Left lung (tissue), 10 donors: ENCODE results near the gene TBX15. TPM values are rescaled to one million over a fixed set of nuclear protein-coding genes. Genes with fewer than 3 reads are reported as not detected.
"Not testable (repeated sequence)": the region's sequence is repeated elsewhere in the genome, so short reads cannot be mapped to it uniquely, and the experiment has no call there.

Experiments used
- ATAC-seq: fragments of 200-7000 bp; cut with Tn5 transposase; one replicate; pipeline ENCODE4 v1.9.1; 2020; ENCODE audit warnings: moderate library complexity
- DNase-seq, 4 donors: peaks; one replicate each; pipeline ENCODE4 v3.0.0-alpha.2; 2013 to 2020
- H3K27ac ChIP-seq, 2 donors: fragments of 200-600 bp; sonication (generic) in 1 of 2; one replicate each; pipeline versions ENCODE4 v1.5.0 to v1.8.0; 2020 to 2021
- H3K27me3 ChIP-seq, 2 donors: fragments of 200-600 bp; sonication (generic) in 1 of 2; one replicate each; pipeline versions ENCODE4 v1.5.0 to v1.8.0; 2020 to 2021
- H3K36me3 ChIP-seq, 2 donors: fragments of 200-600 bp; sonication (generic) in 1 of 2; one replicate each; pipeline versions ENCODE4 v1.5.0 to v1.8.0; 2020 to 2021
- H3K4me1 ChIP-seq, 2 donors: fragments of 200-600 bp; one replicate each; pipeline ENCODE4 v1.8.0; 2021
- H3K4me3 ChIP-seq, 2 donors: fragments of 200-600 bp; sonication (generic) in 1 of 2; one replicate each; pipeline versions ENCODE4 v1.5.0 to v1.8.0; 2020 to 2021; ENCODE audit warnings: mild to moderate bottlenecking in 1 of 2
- H3K9me3 ChIP-seq, 2 donors: fragments of 200-600 bp; sonication (generic) in 1 of 2; one replicate each; pipeline versions ENCODE4 v1.5.0 to v1.8.0; 2020 to 2021
- intact Hi-C, 2 donors: fragments of 100-400 bp; cut with DNase I; formaldehyde crosslinking; loops; one replicate each; pipeline versions ENCODE4 v1.11.2 to v1.14.2; 2022
- polyA plus RNA-seq, 6 donors: library from polyadenylated mRNA; unstranded; fragments of 120-200 nt; gene quantifications; one replicate each; pipeline ENCODE4 v1.2.1, GENCODE V29; 2013; ENCODE audit not compliant: insufficient read length in 6 of 6
- total RNA-seq, 2 donors: library from RNA; stranded (reverse); fragmentation: NEBNext Ultra II Directional; extraction: Animal tissue kit (Norgen Biotek cat#: 25700); gene quantifications; one replicate each; pipeline ENCODE4 v1.2.1, GENCODE V29; 2021
- TF ChIP-seq, protein P1 (sequence below), 2 donors: fragments of 200-600 bp; sonication (generic) in 1 of 2; IDR thresholded peaks; one replicate each; pipeline versions ENCODE4 v1.5.0 to v1.8.0; 2021; ENCODE audit warnings: antibody characterized with exemption in 2 of 2
- donor health status: DM: no; HTN: yes; CAD: no.
- donor health status: DM: no; HTN: no; CAD: no.

The TBX15 gene
- total and polyA plus RNA-seq, 8 donors = 0.10 to 1.0 (median 0.34) TPM

DNA sequence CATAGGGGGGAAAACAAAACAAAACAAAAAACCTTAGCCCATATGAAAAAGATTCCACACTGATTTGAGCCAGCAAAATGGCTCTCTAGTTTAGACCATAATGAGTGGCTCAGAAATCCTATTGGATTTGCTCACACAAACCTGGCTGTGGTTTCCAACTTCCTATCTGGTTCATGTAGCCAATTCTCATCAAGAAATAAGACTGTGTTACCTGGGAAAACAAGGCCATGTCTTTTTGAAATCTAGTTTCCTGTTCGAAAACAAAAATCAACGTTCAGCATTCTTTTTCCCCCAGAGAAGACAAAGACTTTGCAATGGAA, 69.2 kb downstream of the TBX15 start:
- intact Hi-C loops = no loop called here
- no peaks in the 10 kb centered on the region for H3K9me3 ChIP-seq
- H3K4me3 ChIP-seq = no peak overlapping the region
- no peaks in the 10 kb centered on the region for H3K36me3 ChIP-seq
- TF ChIP-seq, protein P1, sequence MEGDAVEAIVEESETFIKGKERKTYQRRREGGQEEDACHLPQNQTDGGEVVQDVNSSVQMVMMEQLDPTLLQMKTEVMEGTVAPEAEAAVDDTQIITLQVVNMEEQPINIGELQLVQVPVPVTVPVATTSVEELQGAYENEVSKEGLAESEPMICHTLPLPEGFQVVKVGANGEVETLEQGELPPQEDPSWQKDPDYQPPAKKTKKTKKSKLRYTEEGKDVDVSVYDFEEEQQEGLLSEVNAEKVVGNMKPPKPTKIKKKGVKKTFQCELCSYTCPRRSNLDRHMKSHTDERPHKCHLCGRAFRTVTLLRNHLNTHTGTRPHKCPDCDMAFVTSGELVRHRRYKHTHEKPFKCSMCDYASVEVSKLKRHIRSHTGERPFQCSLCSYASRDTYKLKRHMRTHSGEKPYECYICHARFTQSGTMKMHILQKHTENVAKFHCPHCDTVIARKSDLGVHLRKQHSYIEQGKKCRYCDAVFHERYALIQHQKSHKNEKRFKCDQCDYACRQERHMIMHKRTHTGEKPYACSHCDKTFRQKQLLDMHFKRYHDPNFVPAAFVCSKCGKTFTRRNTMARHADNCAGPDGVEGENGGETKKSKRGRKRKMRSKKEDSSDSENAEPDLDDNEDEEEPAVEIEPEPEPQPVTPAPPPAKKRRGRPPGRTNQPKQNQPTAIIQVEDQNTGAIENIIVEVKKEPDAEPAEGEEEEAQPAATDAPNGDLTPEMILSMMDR (IDR thresholded peaks at IDR 0.05) = no peak
- no peak for DNase-seq
- ATAC-seq = no peak
- H3K27ac ChIP-seq = no peak overlapping the region
- H3K27me3 ChIP-seq = no peaks in the 10 kb centered on the region
- no peaks in the 10 kb centered on the region for H3K4me1 ChIP-seq

DNA sequence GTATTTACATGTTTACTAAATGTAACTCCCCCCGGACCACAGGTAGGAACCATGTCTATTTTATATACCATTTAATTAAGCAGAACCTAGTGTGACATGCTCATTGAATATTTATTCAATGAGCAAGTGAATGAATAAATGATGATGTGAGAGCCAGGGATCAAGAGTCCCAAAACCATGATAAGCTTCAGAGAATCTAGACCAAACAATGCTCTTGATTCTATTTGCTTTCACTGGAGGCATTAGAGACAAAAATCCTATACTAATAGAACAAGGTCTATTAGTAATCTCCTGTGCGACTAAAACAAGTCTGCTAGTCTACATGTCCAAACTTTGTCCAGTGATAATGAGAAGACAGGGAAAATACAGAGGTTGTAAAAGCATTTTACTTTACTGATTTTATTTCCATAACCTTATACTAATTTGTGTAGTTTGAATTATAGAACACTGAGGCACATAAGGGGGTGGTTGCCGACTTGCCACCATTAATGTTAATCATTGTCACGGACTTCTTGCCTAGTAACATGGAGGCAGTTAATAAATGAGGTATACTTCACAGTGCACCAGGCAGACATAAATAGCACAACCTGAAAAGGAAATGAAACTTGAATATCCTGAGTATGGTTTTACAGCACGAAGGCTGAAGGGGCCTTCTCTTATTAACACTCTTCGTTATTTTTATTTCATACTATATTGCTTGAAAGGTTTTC, 69.8 kb downstream of the TBX15 start:
- no peaks in the 10 kb centered on the region for H3K36me3 ChIP-seq
- H3K27me3 ChIP-seq = no peaks in the 10 kb centered on the region
- TF ChIP-seq, protein P1 (IDR thresholded peaks at IDR 0.05) = no peak
- H3K4me1 ChIP-seq = no peaks in the 10 kb centered on the region
- no peak overlapping the region for H3K27ac ChIP-seq
- no peak overlapping the region for H3K4me3 ChIP-seq
- intact Hi-C loops = no loop called here
- no peak for ATAC-seq
- H3K9me3 ChIP-seq = no peaks in the 10 kb centered on the region
- DNase-seq = no peak

DNA sequence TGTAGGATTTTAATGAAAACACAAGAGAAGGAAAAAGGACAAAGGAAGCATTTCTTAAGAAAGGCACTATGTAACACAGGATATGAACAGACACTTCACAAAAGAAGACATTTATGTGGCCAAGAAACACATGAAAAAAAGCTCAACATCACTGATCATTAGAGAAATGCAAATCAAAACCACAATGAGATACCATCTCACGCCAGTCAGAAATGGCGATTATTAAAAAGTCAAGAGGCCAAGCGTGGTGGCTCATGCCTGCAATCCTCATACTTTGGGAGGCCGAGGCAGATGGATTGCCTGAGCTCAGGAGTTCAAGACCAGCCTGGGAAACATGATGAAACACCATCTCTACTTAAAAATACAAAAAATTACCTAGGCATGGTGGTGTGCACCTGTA, 71.8 kb downstream of the TBX15 start:
- H3K9me3 ChIP-seq, H3K4me1 ChIP-seq, intact Hi-C loops, ATAC-seq, H3K27ac ChIP-seq, H3K36me3 ChIP-seq, H3K27me3 ChIP-seq, DNase-seq, H3K4me3 ChIP-seq: not testable (repeated sequence)

DNA sequence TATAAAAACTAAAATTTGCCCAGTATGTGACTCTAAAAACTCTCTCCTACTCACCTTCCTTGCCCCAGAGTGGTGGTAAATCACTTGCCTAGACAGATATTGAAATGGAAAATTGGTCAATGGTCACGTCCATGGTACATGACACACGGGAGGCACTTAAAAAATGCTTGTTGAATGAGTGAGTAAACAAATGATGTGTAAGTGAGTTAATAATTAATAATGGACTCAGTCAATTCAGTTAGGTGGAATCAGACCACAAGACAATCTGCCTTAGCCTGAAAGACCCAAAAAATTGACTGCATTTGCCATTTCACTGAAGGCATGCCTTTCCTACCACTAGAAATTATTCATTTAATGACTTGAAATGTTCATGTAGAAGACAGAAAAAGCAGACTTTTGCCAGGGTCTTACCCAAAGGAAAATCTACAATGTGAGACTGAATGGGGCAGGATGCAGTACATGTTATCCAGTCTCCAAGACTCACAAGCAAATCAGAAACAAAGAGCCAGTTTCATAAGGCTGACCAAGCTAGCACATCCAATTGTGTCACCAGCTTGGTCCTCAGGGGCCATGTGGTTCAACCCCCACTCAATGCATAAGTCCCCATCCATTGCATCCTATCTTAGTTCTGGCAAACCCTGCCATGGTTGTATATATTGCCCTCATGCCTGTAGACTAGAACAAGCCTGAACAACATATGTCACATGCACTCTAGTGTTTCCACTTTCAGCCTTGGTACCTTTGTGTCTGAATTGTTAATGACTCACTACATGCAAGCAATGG, 73.6 kb downstream of the TBX15 start:
- H3K27ac ChIP-seq = no peak overlapping the region
- ATAC-seq = peak; percentile 74
- H3K9me3 ChIP-seq = no peaks in the 10 kb centered on the region
- no peak for DNase-seq
- H3K4me1 ChIP-seq = no peaks in the 10 kb centered on the region
- TF ChIP-seq, protein P1 (IDR thresholded peaks at IDR 0.05) = no peak
- H3K36me3 ChIP-seq = no peaks in the 10 kb centered on the region
- intact Hi-C loops = no loop called here
- H3K4me3 ChIP-seq = no peak overlapping the region
- no peaks in the 10 kb centered on the region for H3K27me3 ChIP-seq

DNA sequence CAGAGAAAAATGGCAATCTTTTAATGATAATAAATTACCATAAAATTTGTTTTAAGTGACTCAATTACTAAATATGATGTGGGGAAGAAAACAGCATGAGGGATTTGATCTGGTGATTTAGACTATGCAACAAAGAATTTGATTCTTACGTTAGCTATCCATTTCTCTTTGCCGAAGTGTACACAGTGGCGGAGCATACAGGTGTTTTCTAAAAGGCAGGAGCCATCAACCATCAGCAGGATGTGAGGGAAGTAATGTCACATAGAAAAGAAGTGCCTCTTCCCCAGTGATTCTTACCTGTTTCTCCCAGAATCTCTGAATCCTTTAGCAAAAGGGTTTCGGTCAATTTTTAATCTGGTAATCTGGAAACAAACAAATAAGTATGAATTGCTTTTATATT, 74.3 kb downstream of the TBX15 start:
- Histone ChIP-seq H3K4me3 (no peak overlapping the region), H3K36me3 (no peaks in the 10 kb centered on the region), H3K27me3 (no peaks in the 10 kb centered on the region), H3K27ac (no peak overlapping the region), H3K4me1 (no peaks in the 10 kb centered on the region), H3K9me3 (no peaks in the 10 kb centered on the region)
- ATAC-seq (no peak), DNase-seq (no peak)
- intact Hi-C loops = no loop called here
- TF ChIP-seq, protein P1 (IDR thresholded peaks at IDR 0.05) = no peak
